GM18511 (cell line): Measurements from ENCODE around the gene MUS81.

ENCODE experiments used
- ATAC-seq: cut with Tn5 transposase; IDR thresholded peaks from one replicate; pipeline ENCODE4 v1.9.1; 2021; ENCODE audit warnings: mild to moderate bottlenecking, moderate library complexity; ENCODE audit not compliant: unreplicated experiment

The MUS81 gene

GRCh38 chr11:65872586-65873317, 12.5 kb downstream of the MUS81 start, which contains the start of gene EFEMP2:
Gene EFEMP2, minus strand, starts transcription at chr11:65872800. Its CDS starts 446 bp downstream, at chr11:65872354.
- ATAC-seq, result no peak

- peak; percentile 83 for ATAC-seq
Observed at GRCh38 chr11:65873318-65874156, 13.3 kb downstream of the MUS81 start.

- ATAC-seq, result no peak
Observed at GRCh38 chr11:65879617-65880016, 19.4 kb downstream of the MUS81 start, which contains the start of gene CTSW. Gene CTSW, plus strand, starts transcription at chr11:65879837. Its CDS starts 18 bp downstream, at chr11:65879855.

- no peak for ATAC-seq
Observed at GRCh38 chr11:65880027-65880426, 19.8 kb downstream of the MUS81 start.

GRCh38 chr11:65880844-65881421, 20.7 kb downstream of the MUS81 start:
- ATAC-seq, result no peak

- no peak for ATAC-seq
Observed at GRCh38 chr11:65882120-65883057, 22.2 kb downstream of the MUS81 start.

- ATAC-seq, result no peak
Observed at GRCh38 chr11:65883058-65883761, 23.0 kb downstream of the MUS81 start.

GRCh38 chr11:65883786-65884715, 23.8 kb downstream of the MUS81 start:
- ATAC-seq, result no peak

- ATAC-seq, result no peak
Observed at GRCh38 chr11:65884716-65885092, 24.5 kb downstream of the MUS81 start.

GRCh38 chr11:65885231-65885630, 25.0 kb downstream of the MUS81 start:
- no peak for ATAC-seq

GRCh38 chr11:65885808-65886536, 25.7 kb downstream of the MUS81 start:
- no peak for ATAC-seq

GRCh38 chr11:65886826-65887722, 26.8 kb downstream of the MUS81 start:
- ATAC-seq, result no peak

- ATAC-seq, result no peak
Observed at GRCh38 chr11:65887723-65888162, 27.5 kb downstream of the MUS81 start.

GRCh38 chr11:65888163-65888814, 28.1 kb downstream of the MUS81 start, which contains the start of gene FIBP:
Gene FIBP, minus strand, starts transcription at chr11:65888471. Its CDS starts 53 bp downstream, at chr11:65888418.
- peak; percentile 54 for ATAC-seq

- peak; percentile 54 for ATAC-seq
Observed at GRCh38 chr11:65890324-65891218, 30.3 kb downstream of the MUS81 start, which contains the start of gene CCDC85B. Gene CCDC85B, plus strand, starts transcription at chr11:65890673. Its CDS starts 111 bp downstream, at chr11:65890784.
